GM18519 (cell line): Measurements from ENCODE around the gene CTRB2.

Experiments used
- ATAC-seq: cut with Tn5 transposase; IDR thresholded peaks from one replicate; pipeline ENCODE4 v1.9.1; 2021; ENCODE audit warnings: mild to moderate bottlenecking, moderate library complexity; ENCODE audit not compliant: unreplicated experiment, low FRiP score

The CTRB2 gene

GRCh38 chr16:75206749-75207451, at the start of gene CTRB2:
Gene CTRB2 (minus strand): TSS chr16:75207161. CDS start chr16:75207141, 20 bp downstream.
- ATAC-seq = no peak

DNA sequence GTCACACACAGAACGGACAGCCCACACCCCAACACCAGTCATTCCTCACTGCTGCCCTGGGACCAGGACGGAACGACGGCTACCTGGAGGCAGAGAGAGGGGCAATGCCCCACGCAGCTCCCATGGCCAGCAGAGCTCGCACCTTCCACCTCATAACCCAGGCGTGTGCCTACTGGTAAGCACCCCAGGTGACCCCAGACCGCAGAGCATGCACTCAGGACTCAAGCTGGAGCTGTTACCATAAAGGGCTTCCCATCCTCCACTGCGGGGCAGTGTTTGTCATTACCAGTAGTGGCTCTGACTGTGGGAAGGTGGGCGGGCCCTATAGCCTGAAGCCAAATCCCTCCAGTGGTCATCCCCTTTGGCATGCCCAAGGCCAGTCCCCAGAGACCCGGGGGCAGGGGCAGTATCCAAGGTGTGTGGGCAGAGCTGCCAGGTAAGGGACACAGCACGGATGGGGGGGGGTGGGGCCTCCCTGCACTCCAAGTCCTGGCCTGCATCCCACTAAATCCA, 49.2 kb upstream of the CTRB2 start:
- ATAC-seq = no peak

DNA sequence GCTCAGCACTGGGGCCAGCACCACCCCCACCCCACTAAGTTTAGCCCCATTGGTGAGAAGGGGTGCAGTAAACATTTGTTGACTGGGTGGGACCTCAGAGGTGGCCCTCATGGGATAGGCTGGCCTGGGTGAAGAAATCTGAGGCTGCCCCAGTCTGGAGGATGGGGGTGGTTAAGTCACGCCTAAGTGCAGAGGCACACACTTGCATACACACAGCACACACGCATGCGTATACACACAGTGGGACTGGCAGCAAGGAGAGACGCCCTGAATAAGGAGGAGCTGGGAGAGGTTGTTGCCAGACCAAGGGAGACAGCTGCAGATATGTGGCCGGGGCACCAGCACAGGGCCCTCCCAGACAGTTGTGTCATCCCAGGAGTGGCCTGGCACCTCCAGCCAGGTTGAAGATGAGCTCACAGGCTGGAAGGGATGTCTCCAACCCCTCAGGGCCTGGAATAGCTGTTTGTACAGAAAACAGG, 47.4 kb upstream of the CTRB2 start:
- ATAC-seq = no peak

DNA sequence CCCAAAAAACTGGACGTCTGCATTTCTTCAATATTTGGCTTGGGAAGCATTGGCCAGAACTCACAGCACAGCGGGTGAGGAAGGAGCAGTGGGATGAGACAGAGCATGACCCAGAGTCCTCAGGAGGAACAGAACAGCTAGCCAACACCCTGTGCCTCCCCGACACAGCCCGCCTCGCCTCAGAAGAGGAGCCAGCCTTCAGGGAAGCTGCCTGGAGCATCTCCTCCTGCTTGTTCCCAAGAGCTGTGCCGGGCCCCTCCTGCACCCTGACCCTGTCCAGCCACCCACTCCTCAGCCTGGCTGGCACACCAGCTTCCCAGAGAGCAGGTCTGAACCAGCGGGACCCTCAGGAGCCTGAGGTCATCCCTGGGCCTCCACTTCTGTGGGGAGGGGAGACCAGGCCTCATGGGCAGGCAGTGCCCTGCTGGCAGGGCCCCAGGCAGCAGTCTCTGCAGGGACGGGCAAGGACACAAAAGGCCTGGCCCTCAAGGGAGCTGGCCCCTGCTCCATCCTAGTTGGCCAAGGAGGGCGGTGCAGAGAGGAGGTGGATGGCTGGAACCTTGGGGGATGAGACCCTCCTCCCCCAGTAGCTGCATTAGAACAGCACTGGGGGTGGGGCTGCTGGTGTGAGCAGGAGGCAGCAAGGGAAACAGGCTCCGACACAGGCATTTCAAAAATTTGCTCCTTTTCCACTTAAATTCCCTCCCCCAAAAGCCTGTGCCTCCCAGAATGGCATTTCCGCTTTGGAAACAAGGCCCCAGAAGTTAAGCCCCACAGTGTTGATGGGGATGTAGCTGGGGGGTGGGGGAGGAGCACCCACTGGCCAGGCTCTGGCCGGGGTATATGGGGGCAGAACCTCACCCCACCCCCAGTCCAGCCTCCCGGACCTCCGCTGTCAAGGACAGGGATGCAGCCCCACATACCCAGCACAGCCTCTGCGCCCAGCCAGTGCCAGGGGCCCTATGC, 46.3 kb upstream of the CTRB2 start:
- no peak for ATAC-seq

DNA sequence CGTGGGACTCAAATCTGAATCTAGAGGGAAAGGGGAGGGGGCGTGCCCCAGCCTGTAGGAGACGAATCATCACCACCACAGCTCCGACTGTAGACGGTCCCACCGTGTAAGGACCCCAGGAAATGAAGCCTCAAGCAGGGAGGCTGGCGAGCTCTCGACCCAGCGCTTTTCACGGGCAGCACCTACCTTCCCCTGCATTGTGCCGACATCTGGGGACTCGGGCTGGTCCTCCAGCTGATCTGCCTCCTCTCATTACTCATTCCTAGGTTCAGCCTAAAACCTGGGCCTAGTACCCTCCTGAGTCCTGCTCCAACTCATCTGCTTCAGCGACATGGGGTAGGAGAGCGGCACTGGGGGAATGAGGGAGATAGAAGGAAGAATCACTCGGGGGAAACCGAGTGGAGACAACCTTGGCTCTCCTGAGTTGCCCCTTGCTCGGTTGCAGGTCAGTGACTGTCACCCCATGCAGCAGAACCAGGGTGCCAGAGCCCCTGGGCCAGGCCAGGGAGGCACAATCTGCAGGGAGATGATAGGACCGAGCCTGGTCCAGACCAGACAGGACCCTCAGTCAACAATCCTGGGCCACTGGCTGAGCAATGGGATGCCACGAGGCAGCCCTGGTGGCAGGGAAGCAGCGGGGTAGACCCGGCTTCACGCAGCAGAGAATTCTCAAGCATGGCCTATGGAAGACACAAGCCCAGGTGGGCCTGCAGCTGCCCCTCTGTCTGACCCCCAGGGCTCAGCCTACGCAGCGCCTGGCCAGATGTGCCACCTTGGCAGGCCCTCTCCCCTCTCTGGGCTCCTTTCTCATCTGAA, 45.3 kb upstream of the CTRB2 start:
- ATAC-seq = no peak

DNA sequence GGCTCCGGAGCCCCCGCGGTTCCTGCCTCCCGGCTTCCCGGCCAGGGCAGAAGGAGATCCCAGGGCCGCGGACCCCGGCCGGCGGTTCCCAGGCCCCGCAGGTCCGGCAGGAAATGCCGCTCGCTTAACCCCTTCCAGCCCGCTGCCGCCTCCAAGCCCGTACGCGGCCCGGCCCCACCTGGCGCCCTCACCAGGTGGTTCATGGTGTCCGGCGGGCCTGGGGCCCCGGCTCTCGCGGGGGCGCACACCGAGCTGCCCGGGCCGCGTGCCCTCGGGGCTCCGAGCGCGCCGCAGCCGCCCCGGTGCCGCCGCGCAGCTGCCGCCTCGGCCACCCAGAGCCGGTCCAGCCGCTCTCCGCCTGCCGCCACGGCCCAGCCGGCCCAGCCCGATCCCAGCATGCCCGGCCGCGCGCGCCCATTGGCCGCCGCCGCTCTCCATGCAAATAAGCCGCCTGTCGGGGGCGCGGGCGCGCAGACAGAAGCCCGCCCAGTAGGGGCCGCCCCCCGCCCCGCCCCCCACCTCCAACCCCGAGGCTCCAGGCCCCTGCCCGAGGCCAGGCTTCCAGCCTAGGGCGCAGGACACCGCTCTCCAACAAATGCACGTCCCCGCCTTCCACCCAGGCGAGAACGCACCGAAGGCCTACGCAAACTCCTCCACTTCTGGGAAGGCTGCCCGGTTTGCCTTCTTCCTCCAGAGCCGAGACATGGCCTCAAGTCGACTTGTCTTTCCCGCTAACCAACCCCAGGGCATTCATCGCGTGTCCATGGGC, 44.5 kb upstream of the CTRB2 start, which contains the start of gene BCAR1:
TSS of gene BCAR1 (minus strand) at position 345 of the 769 bp plus-strand sequence. CDS start at position 203, 142 bp downstream.
- ATAC-seq = peak; percentile 55

- peak; percentile 11 for ATAC-seq
Observed at GRCh38 chr16:75250809-75251279, 43.9 kb upstream of the CTRB2 start.

DNA sequence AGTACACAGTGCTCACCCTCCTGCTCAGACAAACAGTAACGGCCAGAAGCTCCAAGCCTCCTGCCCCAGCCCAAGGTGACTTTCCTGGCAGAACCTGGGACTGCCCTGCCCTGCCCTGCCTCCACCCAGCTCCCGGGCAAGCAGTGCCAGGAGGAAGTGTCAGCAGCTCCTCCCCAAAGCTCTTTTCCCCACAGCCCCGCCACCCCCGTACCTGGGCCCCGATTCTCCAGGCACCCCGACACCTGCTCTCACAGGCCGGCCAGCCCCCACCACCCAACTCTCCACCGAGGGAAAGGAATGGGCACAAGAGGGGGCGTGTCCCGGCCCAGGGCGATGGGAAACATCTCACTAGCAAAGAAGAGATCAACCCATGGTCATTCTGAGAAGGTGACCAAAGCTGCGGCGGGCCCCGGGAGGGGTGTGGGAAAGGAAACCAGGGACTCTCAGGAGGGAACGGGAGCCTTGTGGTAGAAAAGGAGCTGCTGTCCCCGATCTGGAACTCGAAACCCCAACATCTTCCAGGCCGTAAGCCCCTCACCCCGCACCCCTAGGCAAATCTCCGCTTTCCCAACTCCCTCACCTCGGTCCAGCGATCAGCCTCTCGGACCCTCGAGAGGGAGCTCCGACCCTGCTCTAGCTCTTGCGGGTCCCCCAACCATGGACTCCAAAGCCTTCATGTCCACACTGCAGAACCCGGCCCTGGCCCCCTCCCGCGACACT, 43.3 kb upstream of the CTRB2 start:
- ATAC-seq = no peak

- no peak for ATAC-seq
Observed at GRCh38 chr16:75249441-75249840, 42.5 kb upstream of the CTRB2 start.

- no peak for ATAC-seq
Observed at GRCh38 chr16:75248536-75249380, 41.8 kb upstream of the CTRB2 start.

- ATAC-seq = no peak
Observed at GRCh38 chr16:75248142-75248535, 41.2 kb upstream of the CTRB2 start.

DNA sequence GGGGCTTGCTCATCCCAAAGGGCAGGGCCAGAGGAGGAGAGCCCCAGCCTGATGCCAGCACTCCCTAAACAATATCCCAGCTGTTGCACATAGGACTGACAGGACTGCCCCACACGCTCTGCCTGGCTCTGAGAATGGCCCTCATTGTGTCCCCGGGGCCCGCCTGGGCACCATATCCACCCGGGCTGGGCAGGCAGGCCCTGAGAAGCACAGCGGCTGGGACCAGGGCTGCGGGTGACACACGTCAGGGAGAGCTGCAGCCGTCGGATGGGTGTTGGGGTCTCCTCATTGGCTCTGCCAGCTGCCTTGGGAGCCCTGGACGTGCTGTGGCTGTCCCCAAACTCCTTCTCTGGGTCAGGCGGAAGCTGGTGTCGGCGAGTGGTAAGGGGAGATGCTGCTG, 40.3 kb upstream of the CTRB2 start:
- ATAC-seq = no peak

DNA sequence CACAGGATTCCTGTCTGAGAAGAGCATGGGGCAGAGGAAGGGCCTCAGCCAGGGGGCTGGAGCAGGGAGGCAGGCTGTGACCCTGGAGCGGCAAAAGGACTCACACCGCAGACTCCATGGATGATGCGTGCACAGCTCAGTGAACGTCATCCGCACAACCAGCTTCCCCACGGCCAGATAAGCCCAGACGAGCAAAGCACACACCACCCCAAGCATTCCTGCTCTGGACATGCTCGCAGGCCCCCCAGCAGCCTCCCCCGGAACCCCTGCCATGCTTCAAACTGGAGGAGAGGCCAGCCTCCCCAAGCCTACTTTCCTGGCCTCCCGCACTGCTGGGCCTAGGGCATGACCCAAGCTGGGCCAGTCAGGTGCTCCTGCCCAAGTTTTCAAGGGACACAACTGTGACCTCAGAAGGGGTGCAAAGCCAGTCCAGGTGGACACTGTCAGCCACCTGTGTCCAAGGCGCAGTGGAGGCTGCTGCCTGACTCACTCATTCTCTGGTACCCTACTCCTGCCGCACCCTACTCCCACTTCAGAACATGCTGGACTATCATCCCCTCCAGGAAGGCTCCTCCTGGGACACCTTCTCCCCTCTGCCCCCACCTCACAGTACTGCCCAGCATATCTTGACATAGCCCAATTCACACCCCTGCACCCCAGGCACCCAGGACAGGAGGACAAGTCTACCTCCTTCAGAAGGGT, 39.7 kb upstream of the CTRB2 start:
- no peak for ATAC-seq

- no peak for ATAC-seq
Observed at GRCh38 chr16:75244844-75245758, 38.1 kb upstream of the CTRB2 start.

- no peak for ATAC-seq
Observed at GRCh38 chr16:75244225-75244809, 37.4 kb upstream of the CTRB2 start.

DNA sequence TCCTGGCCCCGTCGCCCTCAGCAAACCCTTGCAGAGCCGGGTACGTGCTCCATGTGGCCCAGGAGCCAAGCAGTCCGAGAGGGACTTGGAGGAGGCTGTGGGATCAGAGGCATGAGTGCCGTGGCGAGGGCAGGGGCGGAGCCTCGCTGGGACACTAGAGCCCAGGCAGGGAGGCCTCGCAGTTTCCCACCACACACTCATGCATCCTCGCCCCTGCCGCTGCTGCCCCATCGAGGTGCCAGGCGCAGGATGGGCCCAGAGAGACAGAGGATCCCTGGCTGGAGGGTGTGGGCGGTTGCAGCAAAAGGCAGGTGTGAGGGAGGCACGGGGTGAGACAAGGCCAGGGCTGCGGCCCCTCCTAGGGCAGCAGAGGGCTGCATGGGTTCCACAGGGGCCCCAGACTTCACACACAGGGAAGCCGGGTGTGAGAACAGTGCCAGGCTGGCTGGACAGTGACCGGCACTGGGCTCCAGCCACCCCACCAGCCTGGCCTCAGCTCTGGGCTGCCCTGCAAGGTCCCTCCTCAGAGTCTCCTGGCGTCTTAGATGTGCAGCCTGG, 36.8 kb upstream of the CTRB2 start:
- ATAC-seq = no peak
